Ectodermal cell (in vitro differentiated cells): ENCODE results near the gene METTL13.

Source experiments
- H3K27ac ChIP-seq: 2 replicates; pipeline ENCODE4 v1.7.0; 2013; ENCODE audit warnings: mild to moderate bottlenecking, low read depth, low read length; ENCODE audit not compliant: insufficient read depth, poor library complexity, severe bottlenecking
- H3K27me3 ChIP-seq: 2 replicates; pipeline ENCODE4 v1.7.0; 2013; ENCODE audit warnings: mild to moderate bottlenecking, low read length; ENCODE audit not compliant: insufficient read depth, control insufficient read depth, poor library complexity, severe bottlenecking
- H3K36me3 ChIP-seq: one replicate; pipeline ENCODE4 v1.7.0; 2013; ENCODE audit warnings: low read length; ENCODE audit not compliant: control insufficient read depth, insufficient read depth
- H3K4me1 ChIP-seq: one replicate; pipeline ENCODE4 v1.7.0; 2013; ENCODE audit warnings: low read length; ENCODE audit not compliant: control insufficient read depth, insufficient read depth
- H3K4me3 ChIP-seq: 2 replicates; pipeline ENCODE4 v1.7.0; 2013; ENCODE audit warnings: low read depth, low read length, control low read depth; ENCODE audit not compliant: insufficient read depth
- H3K9me3 ChIP-seq: 2 replicates; pipeline ENCODE4 v1.7.0; 2013; ENCODE audit warnings: mild to moderate bottlenecking, low read length, moderate library complexity; ENCODE audit not compliant: control insufficient read depth
- WGBS, 2 experiments: methylation state at CpG; one replicate each; pipeline ENCODE4 v1.1.7; 2013; ENCODE audit warnings: missing lambda C conversion rate in 2 of 2; 5-methylcytosine and 5-hydroxymethylcytosine counted together

Gene METTL13

DNA sequence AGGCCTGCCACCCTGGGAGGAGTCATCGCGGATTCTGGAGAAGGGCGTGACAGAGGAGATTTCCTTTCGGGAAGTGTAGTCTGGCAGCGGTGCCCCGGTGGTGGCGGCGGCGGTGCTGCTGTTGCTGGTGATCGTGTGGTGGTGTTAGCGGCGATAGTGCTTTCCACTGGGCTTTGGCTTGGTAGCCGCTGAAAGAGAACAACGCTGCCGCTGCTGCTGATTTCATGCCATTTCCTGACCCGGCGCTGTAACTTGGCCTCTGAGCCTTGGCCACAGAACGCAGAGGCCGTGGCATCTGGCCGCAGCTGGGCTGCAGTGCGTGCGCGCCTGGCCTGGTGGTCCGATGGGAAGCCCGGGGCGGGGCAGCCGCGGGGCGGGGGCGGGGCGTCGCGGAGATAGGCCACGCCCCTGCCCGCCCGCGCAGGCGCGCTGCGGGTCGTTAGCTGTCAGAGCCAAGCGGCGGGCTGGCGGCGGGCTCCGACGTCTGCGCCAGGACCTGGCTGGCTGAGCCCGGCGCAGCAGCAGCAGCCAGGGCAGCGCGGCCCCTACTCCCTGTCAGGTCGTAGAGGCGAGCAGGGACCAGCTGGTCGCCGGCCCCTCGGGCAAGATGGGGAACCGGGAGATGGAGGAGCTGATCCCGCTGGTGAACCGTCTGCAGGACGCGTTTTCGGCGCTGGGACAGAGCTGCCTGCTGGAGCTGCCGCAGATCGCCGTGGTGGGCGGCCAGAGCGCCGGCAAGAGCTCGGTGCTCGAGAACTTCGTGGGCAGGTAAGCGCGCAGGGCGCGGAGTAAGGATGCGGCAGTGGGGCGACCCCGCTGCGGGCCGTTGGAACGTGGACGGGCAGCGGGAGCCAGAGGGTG is 59.8 kb downstream of the METTL13 start, which contains the start of gene DNM3:
DNM3 (plus strand) TSS at position 449 of the 861 bp plus-strand sequence; CDS start at position 608, 159 bp downstream.
- no peak within 1 kb of the TSS for H3K27ac ChIP-seq
- peak within 1 kb of the TSS; percentile 56 for H3K4me3 ChIP-seq
- H3K27me3 ChIP-seq: peaks cover 49% of the 10 kb centered on the region
- 1% methylated on average over 85 of the region's 85 CpGs for WGBS, 2 experiments
- no peaks in the 10 kb centered on the region for H3K36me3 ChIP-seq
- H3K4me1 ChIP-seq: peaks cover 4% of the 10 kb centered on the region
- no peaks in the 10 kb centered on the region for H3K9me3 ChIP-seq

DNA sequence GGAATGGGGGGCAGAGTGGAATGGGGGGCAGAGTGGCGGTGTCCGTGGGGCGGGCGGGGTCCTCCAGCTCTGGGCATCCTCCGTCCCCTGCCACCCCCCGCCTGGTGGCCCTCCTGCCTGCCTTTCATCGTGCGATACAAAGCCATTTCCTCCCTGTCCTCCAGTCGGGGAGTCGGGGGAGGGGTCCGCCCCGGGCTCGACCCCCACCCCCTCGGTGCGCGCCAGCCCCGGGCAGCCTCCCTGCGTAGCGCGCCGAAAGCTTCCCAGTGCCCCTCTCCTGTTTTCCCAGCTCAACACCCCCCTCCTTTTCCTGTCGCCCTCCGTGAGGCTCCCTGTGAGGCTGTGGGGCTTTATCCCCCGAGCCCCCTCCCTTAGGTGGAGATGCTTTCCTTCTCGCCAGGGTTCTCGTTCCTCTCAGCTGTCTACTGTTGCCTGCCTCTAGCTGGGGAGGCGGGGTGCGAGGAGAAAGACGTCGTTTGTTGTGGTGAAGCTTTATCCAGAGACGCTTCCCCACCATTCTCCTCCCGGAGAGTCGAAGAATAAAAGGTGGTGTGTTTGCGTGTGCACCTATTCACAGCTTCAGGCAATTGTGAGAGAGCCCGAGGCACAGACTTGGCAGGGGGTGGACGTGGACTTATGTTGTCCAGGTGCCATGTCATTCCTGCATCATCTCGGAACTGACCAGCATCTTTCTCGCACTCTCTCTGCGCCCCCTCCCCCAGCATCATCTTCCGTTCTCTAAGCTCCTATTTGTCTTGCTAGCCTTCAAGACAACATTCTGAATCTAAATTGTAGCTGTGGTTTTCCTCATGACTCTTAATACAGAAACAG is 60.7 kb downstream of the METTL13 start:
- H3K4me1 ChIP-seq: peaks cover 4% of the 10 kb centered on the region
- no peaks in the 10 kb centered on the region for H3K9me3 ChIP-seq
- H3K36me3 ChIP-seq: no peaks in the 10 kb centered on the region
- H3K27ac ChIP-seq: no peak overlapping the region
- peaks cover 49% of the 10 kb centered on the region for H3K27me3 ChIP-seq
- 1% methylated on average over 38 to 40 of the region's 40 CpGs for WGBS, 2 experiments
- H3K4me3 ChIP-seq: peak overlapping the region; percentile 56

DNA sequence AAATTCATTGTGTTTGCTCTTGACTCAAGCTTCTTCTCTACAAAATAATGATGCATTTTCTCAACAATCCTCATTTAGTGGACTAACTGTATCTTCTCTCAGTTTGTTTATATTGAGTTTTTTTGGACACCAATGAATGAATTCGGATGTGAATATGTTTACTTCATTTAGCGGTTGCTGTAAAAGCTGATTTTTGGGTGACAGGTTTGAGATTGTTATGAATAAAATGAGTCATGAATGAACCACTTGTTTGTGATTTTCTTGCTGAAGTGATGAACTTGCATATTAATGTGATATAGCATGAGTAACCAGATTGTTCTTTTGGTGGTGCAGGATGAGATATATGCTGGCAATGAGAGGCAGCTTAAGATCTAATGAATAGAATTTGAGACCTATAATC is 62.9 kb downstream of the METTL13 start:
- Histone ChIP-seq H3K4me3 (no peak overlapping the region), H3K27ac (no peak overlapping the region), H3K9me3 (no peaks in the 10 kb centered on the region), H3K27me3 (peaks cover 42% of the 10 kb centered on the region), H3K36me3 (no peaks in the 10 kb centered on the region), H3K4me1 (peaks cover 4% of the 10 kb centered on the region)
- WGBS, 2 experiments: 93 to 95% methylated on average over 2 of the region's 2 CpGs

DNA sequence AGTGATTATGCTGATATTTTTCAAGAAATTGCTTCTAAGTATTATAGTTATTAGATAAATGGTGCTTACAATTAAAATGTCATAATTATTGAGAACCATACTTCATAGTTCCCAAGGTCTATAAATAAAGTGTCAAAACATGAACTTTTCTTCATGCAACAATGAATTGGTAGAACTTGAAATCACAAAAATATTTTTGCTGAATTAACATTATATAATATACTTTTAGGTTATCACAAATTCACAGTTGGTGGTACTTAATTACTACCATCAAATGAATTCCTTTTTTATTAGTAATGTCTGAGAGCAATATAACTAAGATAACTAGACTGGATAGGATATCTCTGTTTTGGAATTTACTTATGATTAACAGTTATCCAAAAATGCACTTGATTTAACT is 64.5 kb downstream of the METTL13 start:
- Histone ChIP-seq H3K27ac (no peak overlapping the region), H3K4me3 (no peak overlapping the region), H3K9me3 (no peaks in the 10 kb centered on the region), H3K36me3 (no peaks in the 10 kb centered on the region), H3K27me3 (peaks cover 26% of the 10 kb centered on the region), H3K4me1 (peaks cover 4% of the 10 kb centered on the region)
